WERI-Rb-1 (cell line): ENCODE results near the gene XPNPEP2.

Source experiments
- DNase-seq: peaks from one replicate; pipeline ENCODE4 v3.0.0-alpha.2; 2020
- H3K27ac ChIP-seq: fragments of 250-450 bp; sonication (Bioruptor Pico); 2 replicates; pipeline ENCODE4 v1.5.1; 2020; ENCODE audit warnings: mild to moderate bottlenecking, moderate library complexity
- H3K27me3 ChIP-seq: fragments of 250-450 bp; sonication (Bioruptor Pico); 2 replicates; pipeline ENCODE4 v1.5.1; 2021; ENCODE audit warnings: mild to moderate bottlenecking, low read depth, moderate library complexity; ENCODE audit not compliant: insufficient read depth, severe bottlenecking
- H3K36me3 ChIP-seq: fragments of 250-450 bp; sonication (Bioruptor Pico); 2 replicates; pipeline ENCODE4 v1.5.1; 2020; ENCODE audit warnings: mild to moderate bottlenecking, moderate library complexity
- H3K4me3 ChIP-seq: 2 replicates; pipeline ENCODE4 v1.5.1; 2011; ENCODE audit warnings: low read depth, mild to moderate bottlenecking, control low read depth, low read length
- H3K9me3 ChIP-seq: fragments of 250-450 bp; sonication (Bioruptor Pico); 2 replicates; pipeline ENCODE4 v1.5.1; 2021; ENCODE audit warnings: mild to moderate bottlenecking, moderate library complexity; ENCODE audit not compliant: severe bottlenecking
- CTCF ChIP-seq: IDR thresholded peaks from 2 replicates; pipeline ENCODE4 v1.5.1; 2011; ENCODE audit warnings: low read depth, mild to moderate bottlenecking, control low read depth, inconsistent platforms, low read length

Gene XPNPEP2

GRCh38 chrX:129781134-129781672 is 42.4 kb downstream of the XPNPEP2 start:
- no peak overlapping the region for H3K4me3 ChIP-seq

GRCh38 chrX:129781680-129782495 is 43.1 kb downstream of the XPNPEP2 start:
- Histone ChIP-seq H3K4me3 (no peak overlapping the region), H3K9me3 (no peaks in the 10 kb centered on the region), H3K27me3 (peaks cover 5% of the 10 kb centered on the region), H3K36me3 (no peaks in the 10 kb centered on the region), H3K27ac (no peak overlapping the region)
- TF ChIP-seq CTCF: no peak
- DNase-seq: no peak

More at GRCh38 chrX:129781134-129781672, 42.4 kb downstream of the XPNPEP2 start:
- Histone ChIP-seq H3K27ac (no peak overlapping the region), H3K27me3 (peaks cover 5% of the 10 kb centered on the region), H3K36me3 (no peaks in the 10 kb centered on the region), H3K9me3 (no peaks in the 10 kb centered on the region)
- no peak for TF ChIP-seq CTCF
- no peak for DNase-seq

- no peak for DNase-seq
- no peaks in the 10 kb centered on the region for H3K9me3 ChIP-seq
- no peak overlapping the region for H3K27ac ChIP-seq
- TF ChIP-seq CTCF: no peak
- H3K36me3 ChIP-seq: no peaks in the 10 kb centered on the region
- H3K27me3 ChIP-seq: peaks cover 5% of the 10 kb centered on the region
- no peak overlapping the region for H3K4me3 ChIP-seq
Observed at GRCh38 chrX:129782706-129783105, 43.9 kb downstream of the XPNPEP2 start.

- Histone ChIP-seq H3K9me3 (no peaks in the 10 kb centered on the region), H3K27ac (no peak overlapping the region), H3K36me3 (no peaks in the 10 kb centered on the region), H3K4me3 (no peak overlapping the region), H3K27me3 (peaks cover 5% of the 10 kb centered on the region)
- no peak for TF ChIP-seq CTCF
- DNase-seq: no peak
Observed at GRCh38 chrX:129783291-129783713, 44.5 kb downstream of the XPNPEP2 start.

GRCh38 chrX:129784371-129784770 is 45.6 kb downstream of the XPNPEP2 start:
- TF ChIP-seq CTCF: no peak
- Histone ChIP-seq H3K9me3 (no peaks in the 10 kb centered on the region), H3K36me3 (no peaks in the 10 kb centered on the region), H3K4me3 (no peak overlapping the region), H3K27ac (no peak overlapping the region), H3K27me3 (peaks cover 5% of the 10 kb centered on the region)
- no peak for DNase-seq
